SIG-M5 (cell line): ENCODE measurements around the gene CCL11.
"Not testable (repeated sequence)": the region's sequence is repeated elsewhere in the genome, so short reads cannot be mapped to it uniquely, and the experiment has no call there.

ENCODE experiments used
- DNase-seq: peaks from one replicate; lab custom pipeline; 2025; lab: John Stamatoyannopoulos, UW

Gene CCL11

GRCh38 chr17:34307110-34307509, 21.6 kb downstream of the CCL11 start:
- DNase-seq = no peak

- no peak for DNase-seq
Observed at GRCh38 chr17:34308371-34308770, 22.8 kb downstream of the CCL11 start.

DNA sequence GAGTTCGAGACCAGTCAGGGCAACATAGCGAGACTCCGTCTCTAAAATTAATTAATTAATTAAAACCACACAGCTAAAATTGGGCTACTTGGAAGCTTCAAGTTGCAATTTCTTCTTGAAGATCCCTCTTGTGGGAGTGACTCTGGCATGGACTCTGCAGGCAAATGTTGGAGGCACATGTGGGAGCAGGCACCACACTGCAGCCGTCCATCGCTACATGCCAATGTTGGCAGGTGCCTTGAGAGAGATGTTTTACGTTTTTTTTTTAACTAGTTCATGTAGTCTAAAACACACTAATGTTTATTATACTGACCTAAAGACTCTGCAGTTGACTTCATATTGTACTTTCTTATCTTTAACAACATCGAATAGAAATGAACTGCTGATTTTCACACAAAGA, 25.7 kb downstream of the CCL11 start:
- no peak for DNase-seq

- no peak for DNase-seq
Observed at GRCh38 chr17:34312080-34312479, 26.5 kb downstream of the CCL11 start.

DNA sequence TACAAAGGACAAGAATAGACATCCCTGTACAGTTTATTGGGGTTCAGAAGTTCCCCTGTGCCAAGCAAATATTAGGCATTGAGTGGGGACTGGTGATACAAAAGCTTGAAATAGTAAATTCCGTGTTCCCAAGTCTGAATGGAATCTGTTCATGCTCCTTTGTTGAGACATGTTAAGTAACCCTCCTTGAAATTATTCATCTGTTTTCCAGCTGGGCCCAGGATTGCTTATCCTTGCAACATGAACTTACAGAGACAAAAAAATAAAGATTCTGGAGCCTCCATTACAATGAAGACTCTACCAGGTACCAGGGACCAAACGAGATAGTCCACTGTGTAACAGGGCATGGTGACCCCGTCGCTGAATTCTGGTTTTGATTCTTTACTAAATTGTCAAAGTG, 27.6 kb downstream of the CCL11 start:
- DNase-seq = no peak

GRCh38 chr17:34314279-34314678, 28.7 kb downstream of the CCL11 start:
- DNase-seq = no peak

- no peak for DNase-seq
Observed at GRCh38 chr17:34318474-34318873, 32.9 kb downstream of the CCL11 start.

DNA sequence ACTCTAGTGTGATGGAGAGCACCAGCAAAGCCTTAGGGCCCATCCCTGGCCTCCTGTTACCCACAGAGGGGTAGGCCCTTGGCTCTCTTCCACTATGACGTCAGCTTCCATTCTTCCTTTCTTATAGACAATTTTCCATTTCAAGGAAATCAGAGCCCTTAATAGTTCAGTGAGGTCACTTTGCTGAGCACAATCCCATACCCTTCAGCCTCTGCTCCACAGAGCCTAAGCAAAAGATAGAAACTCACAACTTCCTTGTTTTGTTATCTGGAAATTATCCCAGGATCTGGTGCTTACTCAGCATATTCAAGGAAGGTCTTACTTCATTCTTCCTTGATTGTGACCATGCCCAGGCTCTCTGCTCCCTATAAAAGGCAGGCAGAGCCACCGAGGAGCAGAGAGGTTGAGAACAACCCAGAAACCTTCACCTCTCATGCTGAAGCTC, 33.5 kb downstream of the CCL11 start, which contains the start of gene CCL8:
TSS of gene CCL8 (plus strand) at position 397 of the 445 bp plus-strand sequence. CDS start 67 bp downstream, outside the sequence.
- DNase-seq = no peak

- DNase-seq = no peak
Observed at GRCh38 chr17:34321964-34322363, 36.4 kb downstream of the CCL11 start.

DNA sequence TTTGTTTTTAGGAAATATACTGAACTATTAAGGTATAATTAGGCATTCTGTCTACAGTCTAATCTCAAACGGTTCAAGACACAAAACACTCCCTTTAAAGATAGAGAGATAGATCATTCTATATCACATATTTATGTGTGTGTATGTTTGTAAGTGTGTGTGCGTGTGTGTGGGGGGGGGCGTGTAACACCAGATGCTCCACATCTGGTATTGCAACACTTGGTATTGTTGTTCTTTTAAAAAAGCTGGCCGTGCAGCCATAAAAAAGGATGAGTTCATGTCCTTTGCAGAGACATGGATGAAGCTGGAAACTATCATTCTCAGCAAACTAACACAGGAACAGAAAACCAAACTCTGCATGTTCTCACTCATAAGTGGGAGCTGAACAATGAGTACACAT, 42.0 kb downstream of the CCL11 start:
- DNase-seq = not testable (repeated sequence)

GRCh38 chr17:34337701-34338100, 52.2 kb downstream of the CCL11 start:
- no peak for DNase-seq
